Stromal cell of bone marrow (primary cell): ENCODE measurements around the gene ARHGAP33.

Experiments
- DNase-seq: peaks from one replicate; pipeline ENCODE4 v3.0.0-alpha.2; 2012; ENCODE audit warnings: low read depth

Gene ARHGAP33

GRCh38 chr19:35739275-35740107, 35.9 kb upstream of the ARHGAP33 start:
- DNase-seq, result no peak

- no peak for DNase-seq
These were observed 35.3 kb upstream of the ARHGAP33 start for GRCh38 chr19:35740108-35740422.

GRCh38 chr19:35740423-35741202, 34.8 kb upstream of the ARHGAP33 start:
- peak; percentile 95 for DNase-seq

- DNase-seq, result no peak
These were observed 34.2 kb upstream of the ARHGAP33 start for GRCh38 chr19:35741203-35741515.

- DNase-seq, result no peak
These were observed 33.1 kb upstream of the ARHGAP33 start, which contains the start of gene IGFLR1 for GRCh38 chr19:35742121-35742724. IGFLR1 (minus strand) TSS chr19:35742452; CDS start chr19:35741180, 1,272 bp downstream.

- DNase-seq, result no peak
These were observed 31.5 kb upstream of the ARHGAP33 start for GRCh38 chr19:35743640-35744429.

- DNase-seq, result peak; percentile 96
These were observed 30.7 kb upstream of the ARHGAP33 start for GRCh38 chr19:35744430-35745327.

- peak; percentile 99 for DNase-seq
These were observed 29.9 kb upstream of the ARHGAP33 start, which contains the start of the genes PSENEN and U2AF1L4 for GRCh38 chr19:35745328-35746086. PSENEN (plus strand) TSS chr19:35745651; CDS start chr19:35745931, 280 bp downstream. U2AF1L4 (minus strand) TSS chr19:35745418; CDS start chr19:35745391, 27 bp downstream.

- DNase-seq, result no peak
These were observed 29.3 kb upstream of the ARHGAP33 start for GRCh38 chr19:35746087-35746462.

GRCh38 chr19:35746531-35746930, 28.8 kb upstream of the ARHGAP33 start:
- no peak for DNase-seq

- peak; percentile 99 for DNase-seq
These were observed 27.0 kb upstream of the ARHGAP33 start, which contains the start of gene LIN37 for GRCh38 chr19:35748106-35749020. LIN37 (plus strand) TSS chr19:35748576; CDS start chr19:35748725, 149 bp downstream.

- DNase-seq, result no peak
These were observed 25.2 kb upstream of the ARHGAP33 start for GRCh38 chr19:35750167-35750566.

GRCh38 chr19:35751839-35752745, 23.3 kb upstream of the ARHGAP33 start:
- DNase-seq, result no peak

- DNase-seq, result no peak
These were observed 22.5 kb upstream of the ARHGAP33 start for GRCh38 chr19:35752746-35753350.

- no peak for DNase-seq
These were observed 21.6 kb upstream of the ARHGAP33 start for GRCh38 chr19:35753634-35754369.

GRCh38 chr19:35754370-35755130, 20.8 kb upstream of the ARHGAP33 start:
- DNase-seq, result no peak
